HCT116 (cell line): Measurements from ENCODE around the gene STPG3. TPM values are rescaled to one million over a fixed set of nuclear protein-coding genes. Genes with fewer than 3 reads are reported as not detected.
A peak's percentile ranks its signal among the peaks of the same experiment; 100 is the strongest.

ENCODE experiments used
- ATAC-seq: fragments of 200-7000 bp; cut with Tn5 transposase; 2 replicates; pipeline ENCODE4 v1.9.1; 2020; ENCODE audit warnings: mild to moderate bottlenecking, moderate library complexity
- BruUV-seq: library from RNA; stranded (reverse); fragments of 400-500 nt; replicated peaks from 2 replicates; lab custom pipeline; 2021; lab: Mats Ljungman, UMichigan
- CTCF ChIA-PET: fragments of 300-600 bp; sonication (Branson Sonifier 250); formaldehyde crosslinking; loops from one replicate; lab custom pipeline; 2021; ENCODE audit warnings: antibody characterized with exemption; lab: Charles Lee
- POLR2A ChIA-PET: fragments of 300-600, 350-600 bp; sonication (Branson Sonifier 250); formaldehyde crosslinking; loops from one replicate; lab custom pipeline; 2021; ENCODE audit warnings: antibody characterized with exemption; lab: Charles Lee
- RAD21 ChIA-PET, 2 experiments: fragments of 300-600 bp; sonication (Branson Sonifier 250); formaldehyde crosslinking; loops; one replicate each; lab custom pipeline; 2023; ENCODE audit warnings: low total read pairs in 2 of 2; ENCODE audit not compliant: uncharacterized antibody in 2 of 2, unreplicated experiment in 2 of 2, low non-redundant PET in 1 of 2; lab: Charles Lee
- DNase-seq: peaks from one replicate; pipeline ENCODE4 v3.0.0-alpha.2; 2010; ENCODE audit warnings: low read depth, low spot score
- H2AFZ ChIP-seq: fragments of 200-600 bp; shearing (Covaris generic), sonication (generic); 2 replicates; pipeline ENCODE4 v1.6.1; 2017; ENCODE audit warnings: low read depth, mixed run types, mixed read lengths, antibody characterized with exemption, low read length; ENCODE audit not compliant: poor library complexity, severe bottlenecking
- H3K27ac ChIP-seq: 2 replicates; pipeline ENCODE4 v1.5.1; 2012; ENCODE audit warnings: low read depth, low read length
- H3K27me3 ChIP-seq: fragments of 200-600 bp; sonication (generic); 2 replicates; pipeline ENCODE4 v1.6.1; 2016; ENCODE audit warnings: mixed run types, low read length, mixed read lengths; ENCODE audit not compliant: insufficient read depth
- H3K36me3 ChIP-seq, 2 experiments: fragments of 200-500 bp in 1 of 2; fragments of 200-600 bp in 1 of 2; sonication (Bioruptor generic) in 1 of 2; sonication (generic) in 1 of 2; 2 replicates each; pipeline versions ENCODE4 v1.5.1 to v1.6.1; 2014 to 2016; ENCODE audit warnings: low read length in 2 of 2, inconsistent platforms in 1 of 2, mixed read lengths in 1 of 2, mixed run types in 1 of 2; ENCODE audit not compliant: insufficient read depth in 2 of 2, control insufficient read depth in 1 of 2
- H3K4me1 ChIP-seq, 2 experiments: fragments of 200-600 bp in 1 of 2; sonication (generic) in 1 of 2; 2 replicates each; pipeline versions ENCODE4 v1.5.1 to v1.6.1; 2012 to 2017; ENCODE audit warnings: low read length in 2 of 2, inconsistent platforms in 1 of 2, mild to moderate bottlenecking in 1 of 2, mixed read lengths in 1 of 2, mixed run types in 1 of 2, moderate library complexity in 1 of 2; ENCODE audit not compliant: insufficient read depth in 2 of 2, control insufficient read depth in 1 of 2
- H3K4me2 ChIP-seq: fragments of 200-600 bp; sonication (generic); 2 replicates; pipeline ENCODE4 v1.6.1; 2017; ENCODE audit warnings: mixed run types, low read length, mixed read lengths
- H3K4me3 ChIP-seq, 2 experiments: fragments of 200-600 bp in 1 of 2; sonication (generic) in 1 of 2; replicated peaks in 1 of 2; 2 replicates each; pipeline ENCODE4 v1.5.1; 2011 to 2016; ENCODE audit warnings: low read length in 2 of 2, control low read depth in 1 of 2, low read depth in 1 of 2, mild to moderate bottlenecking in 1 of 2, mixed read lengths in 1 of 2, mixed run types in 1 of 2
- H3K79me2 ChIP-seq: fragments of 200-600 bp; sonication (generic); 2 replicates; pipeline ENCODE4 v1.6.1; 2017; ENCODE audit warnings: mild to moderate bottlenecking, mixed run types, low read length, moderate library complexity, mixed read lengths; ENCODE audit not compliant: insufficient read depth
- H3K9ac ChIP-seq: fragments of 200-600 bp; sonication (generic); 2 replicates; pipeline ENCODE4 v1.6.1; 2016; ENCODE audit warnings: low read length, mixed read lengths
- H3K9me2 ChIP-seq: fragments of 200-600 bp; sonication (generic), shearing (Covaris generic); 2 replicates; pipeline ENCODE4 v1.6.1; 2017; ENCODE audit warnings: mixed run types, mild to moderate bottlenecking, moderate library complexity; ENCODE audit not compliant: insufficient read depth
- H3K9me3 ChIP-seq, 2 experiments: fragments of 200-500 bp in 1 of 2; fragments of 200-600 bp in 1 of 2; sonication (Bioruptor generic) in 1 of 2; sonication (generic) in 1 of 2; 2 replicates each; pipeline ENCODE4 v1.6.1; 2014 to 2017; ENCODE audit warnings: low read length in 2 of 2, mixed read lengths in 2 of 2, inconsistent platforms in 1 of 2, low read depth in 1 of 2, mild to moderate bottlenecking in 1 of 2, mixed run types in 1 of 2, moderate library complexity in 1 of 2; ENCODE audit not compliant: control insufficient read depth in 1 of 2, insufficient read depth in 1 of 2
- H4K20me1 ChIP-seq: fragments of 200-600 bp; sonication (generic), shearing (Covaris generic); 2 replicates; pipeline ENCODE4 v1.6.1; 2017; ENCODE audit warnings: mixed run types, mild to moderate bottlenecking, moderate library complexity; ENCODE audit not compliant: insufficient read depth
- EZH2phosphoT487 ChIP-seq: fragments of 200-600 bp; IDR thresholded peaks from 2 replicates; pipeline ENCODE4 v1.6.1; 2018; ENCODE audit warnings: antibody characterized with exemption, borderline replicate concordance
- POLR2A ChIP-seq: IDR thresholded peaks from 2 replicates; pipeline ENCODE4 v1.7.0; 2011; ENCODE audit warnings: borderline replicate concordance; ENCODE audit not compliant: insufficient read depth, insufficient read length; ENCODE audit errors: extremely low read depth
- POLR2AphosphoS5 ChIP-seq: IDR thresholded peaks from 2 replicates; pipeline ENCODE4 v1.6.1; 2011; ENCODE audit warnings: mild to moderate bottlenecking, low read depth, low read length, moderate library complexity
- RAD21 ChIP-seq: IDR thresholded peaks from 2 replicates; pipeline ENCODE4 v1.6.1; 2012; ENCODE audit warnings: low read depth, mild to moderate bottlenecking
- SP1 ChIP-seq: IDR thresholded peaks from 2 replicates; pipeline ENCODE4 v1.6.1; 2012; ENCODE audit warnings: low read depth
- TCF7L2 ChIP-seq: IDR thresholded peaks from 2 replicates; pipeline ENCODE4 v1.7.0; 2011; ENCODE audit warnings: borderline replicate concordance, inconsistent platforms; ENCODE audit not compliant: insufficient read depth, insufficient read length; ENCODE audit errors: extremely low read depth
- YY1 ChIP-seq: IDR thresholded peaks from 2 replicates; pipeline ENCODE4 v1.6.1; 2011; ENCODE audit warnings: low read length, low read depth, moderate library complexity, mild to moderate bottlenecking; ENCODE audit not compliant: insufficient replicate concordance; ENCODE audit errors: extremely low read depth
- ZFX ChIP-seq: fragments of 450-650 bp; IDR thresholded peaks from 2 replicates; pipeline ENCODE4 v1.6.1; 2017
- ZNF274 ChIP-seq: fragments of 200-500 bp; sonication (Bioruptor generic); IDR thresholded peaks from 2 replicates; pipeline ENCODE4 v1.6.1; 2014; ENCODE audit warnings: mild to moderate bottlenecking, low read depth, low read length, inconsistent platforms
- intact Hi-C: fragments of 100-400 bp; cut with micrococcal nuclease; formaldehyde crosslinking; loops from 2 replicates; pipeline ENCODE4 v1.10.0; 2022
- total RNA-seq: library from RNA; stranded (reverse); gene quantifications from one replicate; pipeline ENCODE4 v1.2.1, GENCODE V29; 2021; ENCODE audit not compliant: unreplicated experiment
- TF ChIP-seq, protein P1 (sequence below): IDR thresholded peaks from 2 replicates; pipeline ENCODE4 v1.6.1; 2012

Gene STPG3
- total RNA-seq, 1 experiment from 2014 or later: not detected

DNA sequence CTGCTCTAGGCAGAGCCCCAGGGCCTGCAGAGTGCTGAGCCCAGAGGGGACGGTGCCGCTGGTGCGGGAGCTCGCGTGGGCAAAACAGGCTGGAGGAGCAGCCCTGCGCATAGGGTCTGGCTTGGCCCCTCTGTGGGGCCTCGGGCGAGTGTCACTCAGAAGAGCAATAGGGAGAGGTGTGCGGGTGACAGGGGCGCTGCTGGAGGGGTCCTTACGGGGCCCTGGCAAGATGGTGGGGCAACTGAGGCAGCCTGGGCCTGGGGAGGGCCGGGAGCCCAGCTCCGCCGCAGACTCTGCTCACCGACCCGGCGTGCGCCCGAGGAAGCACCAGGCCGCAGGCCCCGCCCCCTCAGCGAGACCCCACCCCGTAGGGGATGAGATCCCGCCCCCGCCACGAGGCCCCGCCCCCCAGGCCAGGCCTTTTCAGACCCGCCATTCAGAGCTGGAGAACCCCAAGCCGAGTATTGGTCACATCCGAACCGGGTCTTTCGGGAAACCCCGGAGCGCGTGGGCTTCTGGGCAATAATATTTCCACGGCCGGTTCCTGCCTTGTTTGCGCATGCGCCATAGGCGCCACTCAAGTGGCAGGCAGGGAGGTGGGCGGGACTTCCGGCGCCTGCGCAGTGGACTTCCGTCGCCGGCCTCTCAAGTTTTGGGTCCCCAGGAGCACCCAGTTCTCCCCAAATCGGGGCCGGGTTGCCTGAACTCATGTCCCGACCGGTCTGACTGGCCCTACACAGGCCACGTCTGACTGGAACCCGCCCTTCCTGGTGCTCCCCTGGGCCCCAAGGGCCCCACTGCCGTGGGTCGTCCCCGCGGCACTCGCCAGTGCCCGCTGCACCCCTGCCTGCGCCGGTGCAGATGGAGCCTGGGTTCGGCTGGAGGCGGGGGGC lies 27.8 kb upstream of the STPG3 start:
- intact Hi-C loops: loop anchor here (2.0 to 10.0 kb wide), 3 partner anchors 19 to 439 kb away; partner anchors contain the start of genes NDOR1 and TMEM203
- H3K9me3 ChIP-seq: no peaks in the 10 kb centered on the region
- POLR2A ChIA-PET: interaction anchor here (0.5 to 1.6 kb wide), 13 partner anchors 9 to 222 kb away, joined by 3 to 19 read pairs (median 4); partner anchors contain the start of genes MAN1B1, NDOR1, SSNA1 and TMEM203
- ATAC-seq (peak; percentile 69), DNase-seq (peak; percentile 97)
- H3K4me3 ChIP-seq: peak overlapping the region; percentile 82 to 99
- H3K9ac ChIP-seq: peak overlapping the region; percentile 97
- H3K36me3 ChIP-seq: no peaks in the 10 kb centered on the region
- no peaks in the 10 kb centered on the region for H3K9me2 ChIP-seq
- H3K79me2 ChIP-seq: no peaks in the 10 kb centered on the region
- RAD21 ChIA-PET: interaction anchor here (0.5 to 0.6 kb wide), 4 partner anchors 33 to 78 kb away, joined by 3 to 5 read pairs (median 3); no protein-coding TSS in a partner anchor
- CTCF ChIA-PET: interaction anchor here (1.0 to 3.2 kb wide), 8 partner anchors 9 to 177 kb away, joined by 3 to 16 read pairs (median 8); partner anchors contain the start of genes NELFB, NPDC1 and SAPCD2
- peaks cover 48 to 79% of the 10 kb centered on the region in 2 experiments for H3K4me1 ChIP-seq
- no peaks in the 10 kb centered on the region for H4K20me1 ChIP-seq
- H2AFZ ChIP-seq: no peak overlapping the region
- H3K4me2 ChIP-seq: peak overlapping the region; percentile 99
- H3K27me3 ChIP-seq: no peaks in the 10 kb centered on the region
- no TSS peak for BruUV-seq
- peak overlapping the region; percentile 98 for H3K27ac ChIP-seq
- TF ChIP-seq YY1 (peak; percentile 83), EZH2phosphoT487 (no peak), POLR2AphosphoS5 (peak; percentile 89), ZNF274 (no peak), ZFX (peak; percentile 24), POLR2A (peak; percentile 58), TCF7L2 (no peak), SP1 (no peak), RAD21 (no peak)
- TF ChIP-seq, protein P1, sequence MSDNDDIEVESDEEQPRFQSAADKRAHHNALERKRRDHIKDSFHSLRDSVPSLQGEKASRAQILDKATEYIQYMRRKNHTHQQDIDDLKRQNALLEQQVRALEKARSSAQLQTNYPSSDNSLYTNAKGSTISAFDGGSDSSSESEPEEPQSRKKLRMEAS: no peak
